PC-9 (cell line): Measurements from ENCODE around the gene CES1. TPM values are rescaled to one million over a fixed set of nuclear protein-coding genes. Genes with fewer than 3 reads are reported as not detected.
"Not testable (repeated sequence)": the region's sequence is repeated elsewhere in the genome, so short reads cannot be mapped to it uniquely, and the experiment has no call there.

Experiments
- BruUV-seq: library from RNA; stranded (reverse); fragments of 400-500 nt; replicated peaks from 2 replicates; lab custom pipeline; 2021; lab: Mats Ljungman, UMichigan
- CTCF ChIA-PET: fragments of 300-600 bp; sonication (Branson Sonifier 250); formaldehyde crosslinking; loops from one replicate; lab custom pipeline; 2022; ENCODE audit warnings: antibody characterized with exemption; lab: Charles Lee
- POLR2A ChIA-PET: fragments of 300-600 bp; sonication (Branson Sonifier 250); formaldehyde crosslinking; loops from one replicate; lab custom pipeline; 2022; ENCODE audit warnings: antibody characterized with exemption; ENCODE audit not compliant: unreplicated experiment; lab: Charles Lee
- DNase-seq, 2 experiments: peaks; one replicate each; pipeline versions ENCODE4 v3.0.0 to v3.0.0-alpha.2; 2015 to 2022; ENCODE audit warnings: mixed read lengths in 1 of 2
- H2AFZ ChIP-seq: fragments of 200-600 bp; sonication (generic); 2 replicates; pipeline ENCODE4 v1.8.1; 2017; ENCODE audit warnings: antibody characterized with exemption
- H3F3A ChIP-seq: fragments of 200-600 bp; sonication (generic); 2 replicates; pipeline ENCODE4 v1.8.1; 2017; ENCODE audit warnings: antibody characterized with exemption, mild to moderate bottlenecking, low read depth; ENCODE audit not compliant: insufficient read depth
- H3K27ac ChIP-seq: fragments of 200-600 bp; sonication (generic); 2 replicates; pipeline ENCODE4 v1.6.1; 2016; ENCODE audit warnings: mixed run types
- H3K27me3 ChIP-seq: fragments of 200-600 bp; sonication (generic); 2 replicates; pipeline ENCODE4 v1.6.1; 2016; ENCODE audit warnings: low read depth, mixed run types; ENCODE audit not compliant: insufficient read depth
- H3K36me3 ChIP-seq: fragments of 200-600 bp; sonication (generic); 2 replicates; pipeline ENCODE4 v1.6.1; 2016; ENCODE audit warnings: low read depth, mixed run types
- H3K4me1 ChIP-seq: fragments of 200-600 bp; sonication (generic); replicated peaks from 2 replicates; pipeline ENCODE4 v1.6.1; 2016; ENCODE audit warnings: mixed run types; ENCODE audit not compliant: insufficient read depth
- H3K4me2 ChIP-seq: fragments of 200-600 bp; sonication (generic); 2 replicates; pipeline ENCODE4 v1.6.1; 2017; ENCODE audit warnings: mixed run types
- H3K4me3 ChIP-seq: fragments of 200-600 bp; sonication (generic); 2 replicates; pipeline ENCODE4 v1.6.1; 2016; ENCODE audit warnings: mixed run types
- H3K79me2 ChIP-seq: fragments of 200-600 bp; sonication (generic); 2 replicates; pipeline ENCODE4 v1.6.1; 2017; ENCODE audit warnings: low read depth, mixed run types
- H3K9me2 ChIP-seq: fragments of 200-600 bp; sonication (generic); 2 replicates; pipeline ENCODE4 v1.8.1; 2017; ENCODE audit warnings: mild to moderate bottlenecking; ENCODE audit not compliant: insufficient read depth
- H3K9me3 ChIP-seq: fragments of 200-600 bp; sonication (generic); 2 replicates; pipeline ENCODE4 v1.8.1; 2016; ENCODE audit warnings: low read depth; ENCODE audit not compliant: insufficient read depth
- H4K20me1 ChIP-seq: fragments of 200-600 bp; sonication (generic); 2 replicates; pipeline ENCODE4 v1.8.1; 2017; ENCODE audit not compliant: insufficient read depth
- EZH2 ChIP-seq: fragments of 200-600 bp; sonication (generic); IDR thresholded peaks from 2 replicates; pipeline ENCODE4 v1.8.0; 2017; ENCODE audit warnings: antibody characterized with exemption, low read depth
- intact Hi-C: fragments of 100-400 bp; cut with micrococcal nuclease; formaldehyde crosslinking; loops from one replicate; pipeline ENCODE4 v1.10.0; 2022; ENCODE audit not compliant: unreplicated experiment
- total RNA-seq: library from RNA; stranded (reverse); gene quantifications from 2 replicates; pipeline ENCODE4 v1.2.3, GENCODE V29; 2021
- TF ChIP-seq, protein P1 (sequence below): fragments of 200-600 bp; sonication (generic); conservative IDR thresholded peaks from 2 replicates; pipeline ENCODE4 v1.6.1; 2017; ENCODE audit warnings: mixed run types, antibody characterized with exemption, mild to moderate bottlenecking, moderate library complexity

CES1 gene
- total RNA-seq, 1 experiment from 2014 or later: 107 TPM

DNA sequence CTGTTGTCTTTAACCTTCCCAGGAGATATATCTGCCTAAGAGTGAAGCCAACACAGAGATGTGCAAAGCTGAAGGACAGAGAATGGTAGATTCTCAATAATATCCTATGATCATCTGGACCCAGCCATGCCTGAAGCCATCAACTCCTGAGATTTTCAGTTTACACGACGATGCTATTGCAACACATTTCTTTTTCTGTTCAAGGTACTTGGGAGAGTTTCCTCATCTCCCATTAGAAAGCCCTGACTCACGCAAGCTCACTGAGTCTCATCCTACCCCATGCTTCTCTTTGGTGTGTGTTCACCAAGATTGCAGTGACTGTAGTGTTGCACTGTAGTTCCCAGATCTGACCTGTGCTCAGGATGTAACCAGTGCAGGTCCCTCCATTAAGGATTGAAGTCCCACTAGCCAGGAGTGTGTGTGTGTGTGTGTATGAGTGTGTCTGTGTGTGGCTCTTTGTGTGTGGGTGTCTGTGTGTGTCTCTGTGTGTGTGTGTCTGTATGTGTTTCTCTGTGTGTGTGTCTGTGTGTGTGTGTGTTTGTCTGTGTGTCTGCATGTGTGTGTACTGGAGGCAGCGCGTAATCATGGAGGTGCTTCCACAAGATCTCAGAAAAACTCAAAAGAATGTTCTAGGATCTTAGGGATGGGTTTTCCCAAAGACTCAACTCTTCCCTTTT lies 15.5 kb downstream of the CES1 start:
- TF ChIP-seq EZH2: no peak
- TF ChIP-seq, protein P1, sequence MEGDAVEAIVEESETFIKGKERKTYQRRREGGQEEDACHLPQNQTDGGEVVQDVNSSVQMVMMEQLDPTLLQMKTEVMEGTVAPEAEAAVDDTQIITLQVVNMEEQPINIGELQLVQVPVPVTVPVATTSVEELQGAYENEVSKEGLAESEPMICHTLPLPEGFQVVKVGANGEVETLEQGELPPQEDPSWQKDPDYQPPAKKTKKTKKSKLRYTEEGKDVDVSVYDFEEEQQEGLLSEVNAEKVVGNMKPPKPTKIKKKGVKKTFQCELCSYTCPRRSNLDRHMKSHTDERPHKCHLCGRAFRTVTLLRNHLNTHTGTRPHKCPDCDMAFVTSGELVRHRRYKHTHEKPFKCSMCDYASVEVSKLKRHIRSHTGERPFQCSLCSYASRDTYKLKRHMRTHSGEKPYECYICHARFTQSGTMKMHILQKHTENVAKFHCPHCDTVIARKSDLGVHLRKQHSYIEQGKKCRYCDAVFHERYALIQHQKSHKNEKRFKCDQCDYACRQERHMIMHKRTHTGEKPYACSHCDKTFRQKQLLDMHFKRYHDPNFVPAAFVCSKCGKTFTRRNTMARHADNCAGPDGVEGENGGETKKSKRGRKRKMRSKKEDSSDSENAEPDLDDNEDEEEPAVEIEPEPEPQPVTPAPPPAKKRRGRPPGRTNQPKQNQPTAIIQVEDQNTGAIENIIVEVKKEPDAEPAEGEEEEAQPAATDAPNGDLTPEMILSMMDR: no peak
- H3K79me2 ChIP-seq: no peaks in the 10 kb centered on the region
- no peak overlapping the region for H3K27ac ChIP-seq
- CTCF ChIA-PET: no interaction called here
- no peak overlapping the region for H3K4me3 ChIP-seq
- POLR2A ChIA-PET: no interaction called here
- no peaks in the 10 kb centered on the region for H3K4me1 ChIP-seq
- H3K27me3 ChIP-seq: peaks cover 92% of the 10 kb centered on the region
- no peaks in the 10 kb centered on the region for H3K9me3 ChIP-seq
- BruUV-seq: no TSS peak
- no peak overlapping the region for H3K4me2 ChIP-seq
- no peaks in the 10 kb centered on the region for H4K20me1 ChIP-seq
- no peaks in the 10 kb centered on the region for H3K36me3 ChIP-seq
- peak in 1 of 2 experiments; percentile 53 for DNase-seq
- intact Hi-C loops: no loop called here
- no peaks in the 10 kb centered on the region for H3K9me2 ChIP-seq
- no peak overlapping the region for H2AFZ ChIP-seq
- H3F3A ChIP-seq: no peaks in the 10 kb centered on the region

DNA sequence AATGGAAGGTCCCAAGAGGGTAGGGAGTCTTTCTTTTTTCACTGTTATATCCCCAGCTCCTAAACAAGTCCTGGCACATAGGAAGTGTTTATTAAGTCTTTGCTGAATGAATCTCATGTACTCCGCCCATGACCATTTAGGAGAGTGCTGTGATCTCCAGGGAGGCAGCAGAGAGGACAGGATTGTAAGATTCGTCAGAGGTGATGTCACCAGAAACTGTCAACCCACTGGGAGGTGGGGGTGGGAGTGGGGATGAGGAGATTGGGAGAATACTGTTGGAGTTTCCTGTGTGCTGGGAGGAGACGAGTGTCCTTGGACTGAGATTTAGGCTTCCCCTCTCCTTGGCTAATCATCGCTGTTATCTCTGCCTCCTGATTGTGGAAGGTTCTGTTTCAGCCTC lies 16.7 kb downstream of the CES1 start:
- H3K27ac ChIP-seq, CTCF ChIA-PET, POLR2A ChIA-PET, H3K9me3 ChIP-seq, H3K79me2 ChIP-seq, intact Hi-C loops, H4K20me1 ChIP-seq, H3K4me2 ChIP-seq, H3K4me1 ChIP-seq, H3K36me3 ChIP-seq, DNase-seq, BruUV-seq, H3K9me2 ChIP-seq, H3F3A ChIP-seq, H2AFZ ChIP-seq, H3K4me3 ChIP-seq: not testable (repeated sequence)
- H3K27me3 ChIP-seq: peaks cover 92% of the 10 kb centered on the region

DNA sequence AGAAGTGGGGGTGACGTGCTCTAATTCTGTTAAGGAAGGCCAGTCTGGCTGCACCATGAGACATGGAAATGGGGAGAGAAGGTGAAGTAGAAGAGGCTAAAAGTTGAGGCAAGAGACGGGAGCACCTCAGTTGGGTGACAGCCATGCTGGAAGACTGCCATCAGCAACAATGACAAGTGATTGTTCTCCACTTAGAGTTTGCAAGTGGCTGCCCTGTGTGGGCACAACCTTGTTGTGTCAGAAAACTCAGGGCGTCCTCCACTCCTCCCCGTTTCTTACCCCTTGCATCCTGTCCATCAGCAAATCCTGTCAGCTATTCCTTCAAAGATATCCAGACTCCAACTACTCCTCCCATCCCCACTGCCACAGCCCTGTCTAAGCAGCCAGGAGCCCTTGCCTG lies 17.6 kb downstream of the CES1 start:
- H3K27ac ChIP-seq: no peak overlapping the region
- H4K20me1 ChIP-seq: no peaks in the 10 kb centered on the region
- no peaks in the 10 kb centered on the region for H3K36me3 ChIP-seq
- peaks cover 92% of the 10 kb centered on the region for H3K27me3 ChIP-seq
- no TSS peak for BruUV-seq
- no peaks in the 10 kb centered on the region for H3K9me3 ChIP-seq
- no peaks in the 10 kb centered on the region for H3K4me1 ChIP-seq
- TF ChIP-seq, protein P1: no peak
- no peak for TF ChIP-seq EZH2
- DNase-seq: no peak
- H3K4me2 ChIP-seq: no peak overlapping the region
- no peak overlapping the region for H3K4me3 ChIP-seq
- ChIA-PET POLR2A (no interaction called here), CTCF (no interaction called here)
- intact Hi-C loops: no loop called here
- no peak overlapping the region for H2AFZ ChIP-seq
- no peaks in the 10 kb centered on the region for H3K79me2 ChIP-seq
- no peaks in the 10 kb centered on the region for H3K9me2 ChIP-seq
- no peaks in the 10 kb centered on the region for H3F3A ChIP-seq

DNA sequence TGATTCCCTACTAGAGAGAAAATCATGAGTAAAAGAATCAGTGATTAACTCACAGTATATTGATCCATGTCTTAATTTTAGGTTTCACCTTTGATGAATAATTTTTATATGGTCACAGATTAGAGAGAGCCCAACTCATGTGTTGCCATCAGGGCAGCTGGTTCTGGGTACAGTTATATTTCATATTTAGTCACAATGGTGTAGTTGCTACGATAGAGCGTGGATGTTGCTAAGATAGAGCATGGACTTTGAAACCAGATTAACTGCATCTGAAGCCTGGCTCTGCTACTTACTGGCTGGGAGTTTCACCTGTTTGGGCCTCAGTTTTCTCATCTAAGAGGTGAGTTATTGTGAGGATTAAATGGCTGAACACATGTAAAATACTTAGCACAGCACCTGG lies 18.7 kb downstream of the CES1 start:
- H3F3A ChIP-seq, H3K4me1 ChIP-seq, H3K27ac ChIP-seq, H3K4me2 ChIP-seq, H3K9me2 ChIP-seq, H2AFZ ChIP-seq, H3K79me2 ChIP-seq, H3K9me3 ChIP-seq, H3K36me3 ChIP-seq, intact Hi-C loops, CTCF ChIA-PET, POLR2A ChIA-PET, H3K4me3 ChIP-seq, H4K20me1 ChIP-seq, BruUV-seq: not testable (repeated sequence)
- DNase-seq: peak in 1 of 2 experiments; percentile 31
- peaks cover 96% of the 10 kb centered on the region for H3K27me3 ChIP-seq

DNA sequence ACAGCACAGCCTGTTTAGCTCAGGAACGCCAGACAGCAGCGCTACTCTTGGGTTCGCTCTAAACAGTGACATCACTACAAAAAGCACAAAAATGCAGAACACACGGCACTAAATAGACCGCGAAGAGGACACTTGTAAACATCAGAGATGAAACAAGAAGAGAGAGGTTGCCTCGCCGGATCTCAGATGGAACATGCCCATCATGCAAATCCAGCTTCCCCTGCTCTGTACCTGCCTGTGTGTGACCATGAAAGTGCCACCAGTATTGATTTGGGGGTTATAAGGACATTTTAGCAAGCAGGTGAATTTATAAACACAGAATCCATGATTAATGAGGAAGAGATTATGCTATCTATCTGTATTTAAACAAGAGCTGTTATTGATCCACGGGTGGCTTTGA lies 19.2 kb downstream of the CES1 start:
- H3K4me3 ChIP-seq, H3K27ac ChIP-seq, H2AFZ ChIP-seq, BruUV-seq, H3K9me2 ChIP-seq, intact Hi-C loops, H3K4me2 ChIP-seq, CTCF ChIA-PET, H3K9me3 ChIP-seq, POLR2A ChIA-PET, H3K4me1 ChIP-seq, H4K20me1 ChIP-seq, H3K79me2 ChIP-seq, H3K36me3 ChIP-seq, H3F3A ChIP-seq, DNase-seq: not testable (repeated sequence)
- H3K27me3 ChIP-seq: peaks cover 95% of the 10 kb centered on the region
